ENCODE data around the gene NAMPT. TPM values are rescaled to one million over a fixed set of nuclear protein-coding genes. Genes with fewer than 3 reads are reported as not detected.

NAMPT gene
- total and polyA plus RNA-seq, 9 of the 15 experiments (the other 6 are each of a cell fraction or from before 2014, with no cell fraction given): 41.1 to 160 (median 106) TPM

DNA sequence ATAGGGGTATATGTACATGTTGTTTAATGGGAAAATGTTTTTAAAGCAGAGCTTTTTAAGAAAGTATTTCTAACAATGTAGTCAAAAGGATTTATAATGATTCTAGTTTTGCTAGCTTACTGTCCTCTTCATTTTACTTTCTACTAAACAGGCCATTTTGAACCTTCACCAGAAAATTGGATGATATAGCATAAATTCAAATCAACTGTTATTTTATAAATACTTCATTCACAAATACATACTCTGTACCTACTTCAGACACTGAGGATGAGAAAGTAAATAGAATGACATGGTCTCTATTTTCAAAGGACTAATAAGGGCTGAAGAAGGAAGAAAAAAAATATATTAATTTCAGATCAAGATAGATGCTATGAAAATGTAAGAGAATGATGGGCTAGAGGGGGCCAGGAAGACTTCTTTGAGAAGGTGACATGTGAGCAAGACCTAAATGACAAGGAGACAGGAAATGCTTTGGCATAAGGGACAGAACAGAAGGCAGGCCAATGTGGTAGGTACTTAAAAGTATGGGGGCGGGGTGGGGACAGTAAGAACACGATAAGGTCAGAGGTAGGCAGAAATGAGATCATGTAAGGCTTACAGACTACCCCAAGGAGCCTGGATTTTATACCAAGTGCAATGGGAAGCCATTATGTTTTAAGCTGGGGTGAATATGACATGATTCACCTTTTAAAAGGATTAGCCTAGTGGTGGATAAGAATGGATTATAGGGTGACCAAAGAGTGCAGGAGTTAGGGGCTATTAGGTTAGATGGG lies 5.2 kb downstream of the NAMPT start (continued):
- TF ChIP-seq, protein P1, sequence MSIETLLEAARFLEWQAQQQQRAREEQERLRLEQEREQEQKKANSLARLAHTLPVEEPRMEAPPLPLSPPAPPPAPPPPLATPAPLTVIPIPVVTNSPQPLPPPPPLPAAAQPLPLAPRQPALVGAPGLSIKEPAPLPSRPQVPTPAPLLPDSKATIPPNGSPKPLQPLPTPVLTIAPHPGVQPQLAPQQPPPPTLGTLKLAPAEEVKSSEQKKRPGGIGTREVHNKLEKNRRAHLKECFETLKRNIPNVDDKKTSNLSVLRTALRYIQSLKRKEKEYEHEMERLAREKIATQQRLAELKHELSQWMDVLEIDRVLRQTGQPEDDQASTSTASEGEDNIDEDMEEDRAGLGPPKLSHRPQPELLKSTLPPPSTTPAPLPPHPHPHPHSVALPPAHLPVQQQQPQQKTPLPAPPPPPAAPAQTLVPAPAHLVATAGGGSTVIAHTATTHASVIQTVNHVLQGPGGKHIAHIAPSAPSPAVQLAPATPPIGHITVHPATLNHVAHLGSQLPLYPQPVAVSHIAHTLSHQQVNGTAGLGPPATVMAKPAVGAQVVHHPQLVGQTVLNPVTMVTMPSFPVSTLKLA (conservative IDR thresholded peaks at IDR 0.05): peak in 1 of 2 experiments; percentile 39; a peak in 1 of 4 replicates
- peak; percentile 29; the same call in 1 of the 2 replicates for TF ChIP-seq MYBL2 (IDR thresholded peaks at IDR 0.05; ENCODE audit: low read depth)
- TF ChIP-seq MYBL2 (CRISPR knock-in tag; IDR thresholded peaks at IDR 0.05; ENCODE audit: borderline replicate concordance): no peak
- no peak for TF ChIP-seq KLF10 (CRISPR knock-in tag; IDR thresholded peaks at IDR 0.05)
- peak; percentile 67 for TF ChIP-seq NR2C1 (IDR thresholded peaks at IDR 0.05)
- TF ChIP-seq NR2C1 (tag; IDR thresholded peaks at IDR 0.05): peak; percentile 77
- no peak for TF ChIP-seq TAF1 (IDR thresholded peaks at IDR 0.05; ENCODE audit: control insufficient read depth, extremely low read depth, insufficient read depth, low read length, severe bottlenecking)
- TF ChIP-seq PHB2 (IDR thresholded peaks at IDR 0.05; ENCODE audit: low read depth): 0 out of 2 replicates have a peak, but pooled peaks have one; percentile 6
- TF ChIP-seq MED1 (CRISPR knock-in tag; IDR thresholded peaks at IDR 0.05; ENCODE audit: borderline replicate concordance): no peak
- no peak for TF ChIP-seq KAT8 (IDR thresholded peaks at IDR 0.05; ENCODE audit: low read depth)
- TF ChIP-seq, protein P2, sequence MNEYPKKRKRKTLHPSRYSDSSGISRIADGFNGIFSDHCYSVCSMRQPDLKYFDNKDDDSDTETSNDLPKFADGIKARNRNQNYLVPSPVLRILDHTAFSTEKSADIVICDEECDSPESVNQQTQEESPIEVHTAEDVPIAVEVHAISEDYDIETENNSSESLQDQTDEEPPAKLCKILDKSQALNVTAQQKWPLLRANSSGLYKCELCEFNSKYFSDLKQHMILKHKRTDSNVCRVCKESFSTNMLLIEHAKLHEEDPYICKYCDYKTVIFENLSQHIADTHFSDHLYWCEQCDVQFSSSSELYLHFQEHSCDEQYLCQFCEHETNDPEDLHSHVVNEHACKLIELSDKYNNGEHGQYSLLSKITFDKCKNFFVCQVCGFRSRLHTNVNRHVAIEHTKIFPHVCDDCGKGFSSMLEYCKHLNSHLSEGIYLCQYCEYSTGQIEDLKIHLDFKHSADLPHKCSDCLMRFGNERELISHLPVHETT (CRISPR knock-in tag; conservative IDR thresholded peaks at IDR 0.05 in 1 of 2, IDR thresholded peaks at IDR 0.05 in 1 of 2): 0 out of 4 replicates have a peak, but pooled peaks of 1 of the 2 experiments have one; percentile 35
- TF ChIP-seq ZNF75A (CRISPR knock-in tag; IDR thresholded peaks at IDR 0.05): no peak
- 0 out of 2 replicates have a peak, but pooled peaks have one; percentile 39 for TF ChIP-seq MTA3 (IDR thresholded peaks at IDR 0.05; ENCODE audit: borderline replicate concordance)
- TF ChIP-seq, protein P3, sequence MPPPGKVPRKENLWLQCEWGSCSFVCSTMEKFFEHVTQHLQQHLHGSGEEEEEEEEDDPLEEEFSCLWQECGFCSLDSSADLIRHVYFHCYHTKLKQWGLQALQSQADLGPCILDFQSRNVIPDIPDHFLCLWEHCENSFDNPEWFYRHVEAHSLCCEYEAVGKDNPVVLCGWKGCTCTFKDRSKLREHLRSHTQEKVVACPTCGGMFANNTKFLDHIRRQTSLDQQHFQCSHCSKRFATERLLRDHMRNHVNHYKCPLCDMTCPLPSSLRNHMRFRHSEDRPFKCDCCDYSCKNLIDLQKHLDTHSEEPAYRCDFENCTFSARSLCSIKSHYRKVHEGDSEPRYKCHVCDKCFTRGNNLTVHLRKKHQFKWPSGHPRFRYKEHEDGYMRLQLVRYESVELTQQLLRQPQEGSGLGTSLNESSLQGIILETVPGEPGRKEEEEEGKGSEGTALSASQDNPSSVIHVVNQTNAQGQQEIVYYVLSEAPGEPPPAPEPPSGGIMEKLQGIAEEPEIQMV (tag; conservative IDR thresholded peaks at IDR 0.05; ENCODE audit: low read depth): no peak
- TF ChIP-seq, protein P4, sequence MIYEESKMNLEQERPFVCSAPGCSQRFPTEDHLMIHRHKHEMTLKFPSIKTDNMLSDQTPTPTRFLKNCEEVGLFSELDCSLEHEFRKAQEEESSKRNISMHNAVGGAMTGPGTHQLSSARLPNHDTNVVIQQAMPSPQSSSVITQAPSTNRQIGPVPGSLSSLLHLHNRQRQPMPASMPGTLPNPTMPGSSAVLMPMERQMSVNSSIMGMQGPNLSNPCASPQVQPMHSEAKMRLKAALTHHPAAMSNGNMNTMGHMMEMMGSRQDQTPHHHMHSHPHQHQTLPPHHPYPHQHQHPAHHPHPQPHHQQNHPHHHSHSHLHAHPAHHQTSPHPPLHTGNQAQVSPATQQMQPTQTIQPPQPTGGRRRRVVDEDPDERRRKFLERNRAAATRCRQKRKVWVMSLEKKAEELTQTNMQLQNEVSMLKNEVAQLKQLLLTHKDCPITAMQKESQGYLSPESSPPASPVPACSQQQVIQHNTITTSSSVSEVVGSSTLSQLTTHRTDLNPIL (CRISPR knock-in tag; IDR thresholded peaks at IDR 0.05): no peak
- TF ChIP-seq FOXM1 (IDR thresholded peaks at IDR 0.05; ENCODE audit: low read depth): peak; percentile 43; the same call in 1 of the 2 replicates
- TF ChIP-seq FOXM1 (CRISPR knock-in tag; IDR thresholded peaks at IDR 0.05; ENCODE audit: low read depth): no peak
- TF ChIP-seq GATA2 (CRISPR knock-in tag; IDR thresholded peaks at IDR 0.05): 0 out of 2 replicates have a peak, but pooled peaks have one; percentile 43
- TF ChIP-seq, protein P5, sequence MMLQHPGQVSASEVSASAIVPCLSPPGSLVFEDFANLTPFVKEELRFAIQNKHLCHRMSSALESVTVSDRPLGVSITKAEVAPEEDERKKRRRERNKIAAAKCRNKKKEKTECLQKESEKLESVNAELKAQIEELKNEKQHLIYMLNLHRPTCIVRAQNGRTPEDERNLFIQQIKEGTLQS (IDR thresholded peaks at IDR 0.05): peak; percentile 66
- TF ChIP-seq, protein P5 (CRISPR knock-in tag; conservative IDR thresholded peaks at IDR 0.05): no peak

Data from K562 (cell line).